Thyroid gland (tissue), 4 donors: Measurements from ENCODE around the gene EXPH5. TPM values are rescaled to one million over a fixed set of nuclear protein-coding genes. Genes with fewer than 3 reads are reported as not detected.
A peak's percentile ranks its signal among the peaks of the same experiment; 100 is the strongest.

ENCODE experiments used
- DNase-seq, 2 donors: peaks; one replicate each; pipeline ENCODE4 v3.0.0-alpha.2; 2019
- H3K27ac ChIP-seq, 3 donors: fragments of 200-600 bp; sonication (generic); 1 replicate in 2 of 3; 2 replicates in 1 of 3; pipeline ENCODE4 v1.5.1; 2016 to 2019; ENCODE audit warnings: mild to moderate bottlenecking in 1 of 3, moderate library complexity in 1 of 3
- H3K27me3 ChIP-seq: fragments of 200-600 bp; sonication (generic); one replicate; pipeline ENCODE4 v1.5.1; 2019
- H3K36me3 ChIP-seq, 2 donors: fragments of 200-600 bp; sonication (generic); one replicate each; pipeline ENCODE4 v1.5.1; 2016 to 2019
- H3K4me1 ChIP-seq, 2 donors: fragments of 200-600 bp; sonication (generic); one replicate each; pipeline ENCODE4 v1.5.1; 2017 to 2019
- H3K4me3 ChIP-seq, 3 donors: fragments of 200-600 bp; sonication (generic); replicated peaks in 1 of 3; 1 replicate in 2 of 3; 2 replicates in 1 of 3; pipeline ENCODE4 v1.5.1; 2016; ENCODE audit warnings: mild to moderate bottlenecking in 1 of 3
- H3K9me3 ChIP-seq: fragments of 200-600 bp; sonication (generic); one replicate; pipeline ENCODE4 v1.5.1; 2017
- CTCF ChIP-seq, 6 experiments: fragments of 200-600 bp in 3 of 6; fragments of 450-650 bp in 3 of 6; sonication (generic) in 3 of 6; IDR thresholded peaks; one replicate each; pipeline ENCODE4 v1.5.1; 2016 to 2019; ENCODE audit warnings: antibody characterized with exemption in 6 of 6, mild to moderate bottlenecking in 2 of 6, inconsistent platforms in 1 of 6, moderate library complexity in 1 of 6
- POLR2A ChIP-seq, 2 donors: fragments of 450-650 bp; IDR thresholded peaks; one replicate each; pipeline ENCODE4 v1.6.1; 2017; ENCODE audit warnings: antibody characterized with exemption in 2 of 2, mild to moderate bottlenecking in 2 of 2, moderate library complexity in 1 of 2
- WGBS, 2 donors: methylation state at CpG; one replicate each; pipeline ENCODE4 v1.1.5; 2017; 5-methylcytosine and 5-hydroxymethylcytosine counted together
- intact Hi-C: fragments of 100-400 bp; cut with DNase I; formaldehyde crosslinking; loops from one replicate; pipeline ENCODE4 v1.15.1; 2023
- total RNA-seq, 4 donors: library from RNA; depleted of rRNA; stranded (reverse); fragments of >200 nt; gene quantifications; one replicate each; pipeline ENCODE4 v1.2.3, GENCODE V29; 2016

EXPH5 gene
- total RNA-seq, 4 donors from 2014 or later, result 4.5 to 12.2 (median 6.3) TPM

- no peak for DNase-seq
- H3K9me3 ChIP-seq, result no peaks in the 10 kb centered on the region
- H3K4me3 ChIP-seq, result no peak overlapping the region
- 88 to 92% methylated on average over 5 of the region's 5 CpGs for WGBS, 2 donors
- TF ChIP-seq POLR2A (IDR thresholded peaks at IDR 0.05) (no peak), CTCF (IDR thresholded peaks at IDR 0.05) (no peak)
- intact Hi-C loops, result no loop called here
- no peaks in the 10 kb centered on the region for H3K27me3 ChIP-seq
- H3K36me3 ChIP-seq, result no peaks in the 10 kb centered on the region
- H3K27ac ChIP-seq, result no peak overlapping the region
- peaks cover 3 to 14% of the 10 kb centered on the region in 2 donors for H3K4me1 ChIP-seq
Measured at GRCh38 chr11:108543316-108543964, 50.1 kb downstream of the EXPH5 start.

- H3K27me3 ChIP-seq, result no peaks in the 10 kb centered on the region
- no peaks in the 10 kb centered on the region for H3K36me3 ChIP-seq
- no peak overlapping the region for H3K4me3 ChIP-seq
- no peak overlapping the region for H3K27ac ChIP-seq
- TF ChIP-seq POLR2A (IDR thresholded peaks at IDR 0.05), result no peak
- TF ChIP-seq CTCF (IDR thresholded peaks at IDR 0.05), result no peak
- intact Hi-C loops, result no loop called here
- DNase-seq, result no peak
- H3K4me1 ChIP-seq, result peaks cover 3 to 14% of the 10 kb centered on the region in 2 donors
- no peaks in the 10 kb centered on the region for H3K9me3 ChIP-seq
Measured at GRCh38 chr11:108541531-108541930, 52.0 kb downstream of the EXPH5 start.

GRCh38 chr11:108538502-108538901 is 55.1 kb downstream of the EXPH5 start:
- Histone ChIP-seq H3K36me3 (no peaks in the 10 kb centered on the region), H3K27me3 (no peaks in the 10 kb centered on the region), H3K9me3 (no peaks in the 10 kb centered on the region), H3K4me1 (peaks cover 0 to 11% of the 10 kb centered on the region in 2 donors), H3K4me3 (no peak overlapping the region), H3K27ac (peak overlapping the region in 2 of 3 donors; percentile 2 to 19)
- WGBS, 2 donors, result 81 to 84% methylated on average over 4 of the region's 4 CpGs
- intact Hi-C loops, result no loop called here
- no peak for DNase-seq
- TF ChIP-seq POLR2A (IDR thresholded peaks at IDR 0.05), result no peak

GRCh38 chr11:108538022-108538424 is 55.5 kb downstream of the EXPH5 start:
- H3K9me3 ChIP-seq, result no peaks in the 10 kb centered on the region
- no peaks in the 10 kb centered on the region for H3K27me3 ChIP-seq
- H3K4me3 ChIP-seq, result no peak overlapping the region
- peaks cover 0 to 11% of the 10 kb centered on the region in 2 donors for H3K4me1 ChIP-seq
- peak; percentile 39 to 50 for DNase-seq
- no peak for TF ChIP-seq CTCF (IDR thresholded peaks at IDR 0.05)
- TF ChIP-seq POLR2A (IDR thresholded peaks at IDR 0.05), result no peak
- intact Hi-C loops, result no loop called here
- 37 to 62% methylated on average over 8 of the region's 8 CpGs for WGBS, 2 donors
- peak overlapping the region in 2 of 3 donors; percentile 2 to 19 for H3K27ac ChIP-seq
- H3K36me3 ChIP-seq, result no peaks in the 10 kb centered on the region

- peaks cover 0 to 11% of the 10 kb centered on the region in 2 donors for H3K4me1 ChIP-seq
- H3K27ac ChIP-seq, result no peak overlapping the region
- H3K9me3 ChIP-seq, result no peaks in the 10 kb centered on the region
- intact Hi-C loops, result no loop called here
- H3K36me3 ChIP-seq, result no peaks in the 10 kb centered on the region
- WGBS, 2 donors, result 93 to 96% methylated on average over 5 of the region's 5 CpGs
- DNase-seq, result no peak
- no peaks in the 10 kb centered on the region for H3K27me3 ChIP-seq
- H3K4me3 ChIP-seq, result no peak overlapping the region
- no peak for TF ChIP-seq CTCF (IDR thresholded peaks at IDR 0.05)
- no peak for TF ChIP-seq POLR2A (IDR thresholded peaks at IDR 0.05)
Measured at GRCh38 chr11:108536783-108537182, 56.8 kb downstream of the EXPH5 start.
